CD1c-positive myeloid dendritic cell (primary cell): ENCODE results near the gene SLC25A20.
A peak's percentile ranks its signal among the peaks of the same experiment; 100 is the strongest.

Experiments used
- DNase-seq: peaks from one replicate; pipeline ENCODE4 v3.0.0-alpha.2; 2016; ENCODE audit errors: extremely low spot score

SLC25A20 gene

GRCh38 chr3:48899273-48899672, 591 bp upstream of the SLC25A20 start:
- DNase-seq = peak; percentile 13

DNA sequence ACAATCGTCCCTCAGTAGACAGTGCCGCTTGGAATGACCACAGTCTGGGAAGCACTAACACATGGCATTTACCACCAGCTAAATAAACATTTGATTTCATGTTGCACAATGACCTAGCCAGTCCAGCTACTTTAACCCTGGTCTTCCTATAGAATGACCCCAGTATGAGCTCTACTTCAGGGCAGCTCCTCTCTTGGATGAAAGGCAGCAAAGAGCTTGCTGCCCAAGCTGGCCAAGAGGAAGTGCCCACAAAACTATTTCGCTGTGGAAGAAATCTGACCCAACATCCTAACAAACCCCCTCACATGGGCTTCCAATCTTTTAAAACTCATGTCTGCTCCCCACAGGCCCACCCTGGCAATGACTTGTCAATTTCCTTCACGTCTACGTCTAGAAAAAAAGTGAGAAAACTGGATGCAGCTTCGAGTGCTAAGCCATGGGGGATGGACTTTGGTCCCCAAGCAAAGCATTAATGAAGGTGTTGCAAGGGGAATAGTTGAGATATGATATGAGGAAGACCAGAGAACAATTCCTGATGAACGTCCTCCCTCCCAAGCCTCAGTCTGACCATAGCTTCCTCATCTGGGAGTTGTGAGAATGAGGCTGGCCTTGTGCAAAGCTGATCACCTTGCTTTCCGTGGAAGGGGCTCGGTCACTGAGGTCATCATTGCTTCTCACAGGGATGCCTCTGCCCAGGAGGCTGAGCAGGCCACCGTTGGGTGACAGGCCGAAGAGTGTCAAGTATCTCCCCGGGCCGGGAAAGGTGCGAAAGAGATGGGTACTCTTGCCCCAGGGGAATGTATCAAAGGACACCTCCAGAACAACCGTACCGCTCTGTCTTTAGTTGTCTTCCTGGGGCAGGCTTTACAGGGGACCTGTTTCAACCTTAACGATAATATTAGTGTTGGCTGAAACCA, 964 bp downstream of the SLC25A20 start:
- DNase-seq = peak; percentile 41

GRCh38 chr3:48896936-48897335, 1.7 kb downstream of the SLC25A20 start:
- peak; percentile 48 for DNase-seq

- DNase-seq = no peak
These were observed 4.2 kb downstream of the SLC25A20 start for GRCh38 chr3:48894516-48894915.

- no peak for DNase-seq
These were observed 7.1 kb downstream of the SLC25A20 start for GRCh38 chr3:48891606-48892005.

DNA sequence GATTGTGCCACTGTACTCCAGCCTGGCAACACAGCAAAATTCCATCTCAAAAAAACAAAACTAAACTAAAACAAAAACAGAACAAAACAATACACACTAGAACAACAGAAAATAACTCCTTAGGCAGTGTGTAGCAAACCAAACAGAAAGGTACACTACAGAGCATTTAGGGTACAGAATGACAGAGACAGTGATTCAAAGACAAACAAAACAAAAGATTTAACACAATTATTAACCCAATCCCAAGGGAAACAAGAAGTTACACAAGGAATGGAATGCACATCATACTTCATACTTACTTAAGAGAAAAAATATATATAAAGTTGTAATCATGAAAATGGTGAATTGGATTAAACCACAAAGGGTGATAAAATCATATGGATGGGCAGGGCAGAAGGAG, 12.9 kb downstream of the SLC25A20 start:
- no peak for DNase-seq

GRCh38 chr3:48881652-48882114, 17.0 kb downstream of the SLC25A20 start:
- no peak for DNase-seq

DNA sequence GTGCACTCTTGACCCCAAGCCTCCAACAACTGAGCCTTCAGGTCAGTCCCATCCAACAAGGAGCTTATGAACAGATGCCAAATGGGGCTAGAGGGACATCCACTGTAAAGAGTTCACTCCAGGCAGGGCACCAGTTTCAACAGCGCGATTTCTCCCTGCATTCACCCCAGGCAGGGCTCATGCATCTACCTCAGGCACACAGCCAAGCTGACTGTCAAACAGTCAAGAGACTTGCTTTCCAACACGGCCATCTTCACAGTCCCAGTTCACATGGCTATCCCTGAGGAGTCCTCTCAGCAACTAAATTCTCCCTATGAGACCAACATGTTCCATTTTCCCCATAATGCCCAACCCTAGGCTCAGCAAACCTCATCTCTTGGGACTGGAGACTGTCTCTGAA, 17.7 kb downstream of the SLC25A20 start:
- DNase-seq = no peak

- no peak for DNase-seq
These were observed 18.7 kb downstream of the SLC25A20 start for GRCh38 chr3:48879994-48880377.

- peak; percentile 48 for DNase-seq
These were observed 19.2 kb downstream of the SLC25A20 start for GRCh38 chr3:48879307-48879993.

GRCh38 chr3:48877671-48878070, 21.0 kb downstream of the SLC25A20 start:
- DNase-seq = peak; percentile 82

DNA sequence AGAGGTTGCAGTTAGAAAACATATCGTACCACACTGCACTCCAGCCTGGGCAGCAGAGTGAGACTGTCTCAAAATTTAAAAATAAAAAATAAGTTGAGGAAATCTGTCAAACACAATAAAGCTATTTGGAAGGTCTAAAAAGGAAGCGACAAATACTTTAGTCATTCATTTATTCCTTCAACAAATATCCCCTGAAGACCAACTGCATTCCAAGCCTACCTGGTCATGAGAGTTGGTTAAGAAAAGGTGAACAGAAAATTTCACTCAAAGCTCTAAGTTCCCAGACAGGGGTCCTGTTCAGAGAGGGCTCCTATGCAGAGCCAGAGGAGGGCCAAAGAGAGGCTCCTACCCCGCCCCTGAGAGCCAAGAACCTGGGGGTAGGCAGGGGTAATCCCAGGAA, 35.6 kb downstream of the SLC25A20 start:
- no peak for DNase-seq

DNA sequence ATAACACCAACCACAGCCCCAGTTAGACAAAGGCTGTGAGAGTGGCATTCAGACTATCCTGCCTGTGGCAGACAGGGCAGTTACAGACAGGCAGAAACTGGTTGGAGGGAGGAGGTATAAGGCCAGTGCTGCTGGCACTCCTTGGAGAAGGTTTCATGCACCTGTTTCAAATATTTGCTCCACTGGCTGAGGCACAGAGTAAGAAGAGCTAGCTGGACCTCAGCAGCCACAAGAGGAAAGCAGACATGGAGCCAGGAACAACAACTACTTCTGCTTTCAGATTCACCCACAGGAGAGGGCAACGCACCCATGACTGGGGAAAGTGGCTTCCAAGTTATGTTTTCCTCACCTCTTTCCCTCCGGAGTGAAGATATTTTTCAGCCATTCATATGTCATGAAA, 39.5 kb downstream of the SLC25A20 start:
- peak; percentile 48 for DNase-seq

DNA sequence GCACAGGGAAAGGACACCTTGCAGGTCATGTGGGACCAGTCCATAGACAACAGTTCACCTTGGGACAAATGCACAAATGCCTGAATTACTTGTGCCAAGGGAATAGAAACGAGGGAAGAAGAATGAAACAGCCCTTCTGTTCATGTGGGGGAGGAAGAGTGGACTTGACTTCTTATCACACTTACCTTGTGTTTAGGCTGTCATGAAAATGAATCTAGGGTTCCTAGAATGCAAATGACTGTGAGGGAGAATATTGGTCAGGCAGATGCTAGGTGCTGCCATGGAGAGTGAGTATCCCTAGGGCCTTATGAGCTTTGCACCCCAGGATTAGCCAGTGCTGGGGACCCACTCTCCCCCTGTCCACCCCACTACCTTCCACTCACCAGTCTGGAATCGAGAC, 40.0 kb downstream of the SLC25A20 start:
- DNase-seq = no peak

DNA sequence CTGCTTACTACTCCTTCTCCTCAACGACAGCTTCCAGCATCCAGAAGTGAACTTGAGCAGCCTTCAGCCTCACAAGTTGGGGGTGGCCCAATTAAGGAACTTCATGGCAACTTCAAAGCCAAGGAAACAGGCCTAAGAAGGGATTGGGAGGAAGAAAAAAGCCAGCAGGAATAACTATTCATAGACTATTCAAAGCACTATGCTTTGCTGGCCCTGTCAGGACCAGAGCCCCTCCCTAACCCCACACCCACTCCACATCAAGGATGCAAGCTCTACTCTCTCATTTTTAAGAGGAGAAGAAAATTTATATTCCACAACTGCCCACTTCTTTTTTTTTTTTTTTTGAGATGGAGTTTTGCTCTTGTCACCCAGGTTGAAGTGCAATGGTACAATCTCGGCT, 41.0 kb downstream of the SLC25A20 start:
- DNase-seq = peak; percentile 37

DNA sequence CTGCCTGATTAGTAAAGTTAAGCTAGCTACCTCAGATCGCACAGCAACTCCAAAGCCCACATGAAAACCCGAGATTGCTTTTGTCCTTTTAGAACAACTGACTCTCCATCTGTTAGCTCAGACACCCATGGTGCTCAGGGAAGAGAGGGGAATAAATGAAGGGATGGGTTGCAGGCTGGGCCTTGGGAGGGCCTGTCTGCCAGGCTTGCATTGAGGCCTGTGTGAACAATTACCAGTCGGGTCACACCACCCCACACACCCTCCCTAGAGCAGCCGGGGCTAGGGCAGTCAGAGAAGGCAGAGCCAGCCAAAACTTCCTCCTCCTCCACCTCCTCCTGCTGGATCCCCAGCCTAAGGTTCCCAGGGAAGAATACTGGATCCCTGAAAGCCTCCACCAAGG, 42.2 kb downstream of the SLC25A20 start:
- no peak for DNase-seq

- no peak for DNase-seq
These were observed 42.8 kb downstream of the SLC25A20 start for GRCh38 chr3:48855681-48856447.

DNA sequence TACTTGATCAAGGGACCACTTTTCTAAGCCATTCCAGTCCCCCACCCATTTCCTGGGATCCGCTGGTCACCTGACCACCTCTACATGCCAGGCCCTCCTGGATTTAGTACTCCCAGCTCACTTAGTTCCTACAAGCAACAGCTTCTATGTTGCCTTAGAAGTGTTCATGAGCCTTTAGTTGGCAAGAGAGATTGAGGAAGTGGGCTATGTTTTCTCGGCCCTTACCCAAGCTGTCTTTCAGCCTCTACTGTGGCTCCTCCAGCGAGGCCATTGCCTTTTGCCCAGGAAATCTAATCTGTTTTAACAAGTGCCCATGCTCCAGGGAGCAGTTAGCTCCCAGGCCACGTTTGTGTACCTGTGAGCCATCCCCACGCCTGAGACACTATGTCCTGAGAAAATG, 46.5 kb downstream of the SLC25A20 start:
- DNase-seq = no peak

GRCh38 chr3:48851407-48851806, 47.3 kb downstream of the SLC25A20 start:
- no peak for DNase-seq

GRCh38 chr3:48848816-48849515, 49.7 kb downstream of the SLC25A20 start:
- DNase-seq = no peak
